RWPE1 (cell line): Measurements from ENCODE around the gene ZFP62.

Experiments used
- CTCF ChIA-PET: fragments of 350-600 bp; sonication (Branson Sonifier 250); formaldehyde crosslinking; extraction: SDS; loops from one replicate; lab custom pipeline; 2021; lab: Yijun Ruan, JAX
- POLR2A ChIA-PET: fragments of 400-600 bp; formaldehyde crosslinking; extraction: SDS; loops from one replicate; lab custom pipeline; 2020; ENCODE audit warnings: antibody characterized with exemption; ENCODE audit not compliant: low non-redundant PET; lab: Yijun Ruan, JAX
- DNase-seq: peaks from one replicate; pipeline ENCODE4 v3.0.0; 2012; ENCODE audit warnings: low spot score
- H3K27ac ChIP-seq: fragments of 450-650 bp; 2 replicates; pipeline ENCODE4 v1.5.1; 2017
- TF ChIP-seq, protein P1 (sequence below): fragments of 450-650 bp; conservative IDR thresholded peaks from 2 replicates; pipeline ENCODE4 v1.5.1; 2017; ENCODE audit warnings: low read depth, mild to moderate bottlenecking

Gene ZFP62

DNA sequence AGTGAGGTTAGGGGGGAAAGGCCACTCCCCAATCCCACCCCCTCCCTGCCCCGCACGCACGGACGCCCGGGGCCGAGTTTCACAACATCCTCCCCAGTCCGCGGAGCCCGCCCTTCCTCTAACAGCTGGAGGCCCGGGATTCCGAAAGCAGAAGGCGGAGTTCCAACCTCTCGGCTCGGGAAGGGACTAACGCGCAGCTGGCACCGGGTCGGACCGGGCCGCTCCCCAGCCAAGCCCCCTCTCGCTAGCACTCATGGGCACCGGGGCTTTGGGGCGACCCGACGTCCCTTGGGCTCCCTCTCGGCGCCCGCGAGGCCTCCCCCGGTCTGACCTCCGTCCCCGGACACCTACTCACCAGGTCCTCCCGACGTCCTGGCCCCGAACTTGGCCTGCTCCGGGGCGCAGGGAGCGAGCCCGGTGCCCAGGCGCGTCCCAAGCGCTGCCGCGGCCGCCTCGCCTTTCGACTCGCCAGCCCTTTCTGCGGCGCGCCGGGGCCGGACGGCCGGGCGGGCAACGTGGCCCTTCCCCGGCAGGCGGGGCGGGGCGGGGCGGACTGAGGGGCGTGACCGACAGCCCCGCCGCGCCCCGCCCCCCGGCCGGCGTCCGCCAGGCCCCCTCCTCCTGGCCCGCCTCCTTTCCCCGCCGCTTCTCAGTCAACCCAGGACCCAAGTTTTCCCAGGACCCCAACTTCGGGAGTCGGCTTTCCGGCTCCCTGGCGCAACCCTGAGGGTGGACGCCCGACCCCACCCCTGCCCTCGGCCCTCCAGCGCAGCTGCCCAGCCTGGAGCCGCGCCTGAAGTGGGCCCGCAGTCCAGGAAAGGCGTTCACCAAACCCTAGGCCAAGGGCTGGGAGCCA, 58.5 kb downstream of the ZFP62 start, which contains the start of gene MGAT1:
TSS of gene MGAT1 (minus strand) at position 482 of the 856 bp plus-strand sequence. CDS start 9,835 bp downstream, outside the sequence.
- peak; percentile 92 for DNase-seq
- ChIA-PET POLR2A (interaction anchor here (0.5 to 2.3 kb wide), 2 partner anchors 28 to 459 kb away, joined by 4 to 7 read pairs; partner anchors contain the start of gene TRIM52), CTCF (interaction anchor here (0.6 to 1.4 kb wide), 7 partner anchors 18 to 386 kb away, joined by 3 to 5 read pairs (median 4); no protein-coding TSS in a partner anchor)
- TF ChIP-seq, protein P1, sequence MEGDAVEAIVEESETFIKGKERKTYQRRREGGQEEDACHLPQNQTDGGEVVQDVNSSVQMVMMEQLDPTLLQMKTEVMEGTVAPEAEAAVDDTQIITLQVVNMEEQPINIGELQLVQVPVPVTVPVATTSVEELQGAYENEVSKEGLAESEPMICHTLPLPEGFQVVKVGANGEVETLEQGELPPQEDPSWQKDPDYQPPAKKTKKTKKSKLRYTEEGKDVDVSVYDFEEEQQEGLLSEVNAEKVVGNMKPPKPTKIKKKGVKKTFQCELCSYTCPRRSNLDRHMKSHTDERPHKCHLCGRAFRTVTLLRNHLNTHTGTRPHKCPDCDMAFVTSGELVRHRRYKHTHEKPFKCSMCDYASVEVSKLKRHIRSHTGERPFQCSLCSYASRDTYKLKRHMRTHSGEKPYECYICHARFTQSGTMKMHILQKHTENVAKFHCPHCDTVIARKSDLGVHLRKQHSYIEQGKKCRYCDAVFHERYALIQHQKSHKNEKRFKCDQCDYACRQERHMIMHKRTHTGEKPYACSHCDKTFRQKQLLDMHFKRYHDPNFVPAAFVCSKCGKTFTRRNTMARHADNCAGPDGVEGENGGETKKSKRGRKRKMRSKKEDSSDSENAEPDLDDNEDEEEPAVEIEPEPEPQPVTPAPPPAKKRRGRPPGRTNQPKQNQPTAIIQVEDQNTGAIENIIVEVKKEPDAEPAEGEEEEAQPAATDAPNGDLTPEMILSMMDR = no peak
- peak within 1 kb of the TSS; percentile 98 for H3K27ac ChIP-seq

DNA sequence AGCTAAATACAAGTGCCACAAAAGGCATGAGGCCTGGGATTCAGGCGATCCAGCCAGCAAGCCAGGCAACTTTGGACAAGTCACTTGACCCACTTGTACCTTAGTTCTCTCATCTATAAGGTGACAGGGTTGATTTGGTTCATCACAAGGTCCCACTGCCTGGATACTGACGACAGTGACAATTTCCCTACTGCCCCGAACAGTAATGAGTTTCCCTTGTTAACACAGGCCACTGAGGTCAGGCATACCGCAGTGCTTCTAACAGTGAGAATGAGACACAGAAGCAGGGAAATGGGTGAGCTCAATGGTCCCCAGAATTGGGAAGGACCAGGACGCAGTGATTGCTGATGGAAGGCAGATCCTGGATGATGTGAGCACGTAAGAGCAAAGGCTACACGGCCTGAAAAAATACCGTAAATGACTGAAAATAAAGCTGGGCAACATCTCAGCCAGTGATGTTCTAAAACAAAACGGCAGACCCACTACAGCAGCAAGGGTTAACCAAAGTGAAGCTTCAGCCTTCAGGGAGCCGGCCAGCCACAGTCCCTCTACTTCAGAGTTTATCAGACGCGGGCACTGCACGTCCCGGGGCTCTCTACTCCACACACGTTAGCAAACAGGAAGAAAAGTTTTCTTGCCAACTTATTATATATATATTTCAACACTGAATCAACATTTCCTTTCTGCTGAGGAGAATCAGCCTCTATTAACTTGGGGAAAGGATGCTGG, 59.3 kb downstream of the ZFP62 start:
- TF ChIP-seq, protein P1 = no peak
- H3K27ac ChIP-seq = peak overlapping the region; percentile 98
- ChIA-PET POLR2A (interaction anchor here (2.3 kb wide), 1 partner anchor 29 kb away, joined by 7 read pairs; no protein-coding TSS in a partner anchor), CTCF (interaction anchor here (0.6 to 1.4 kb wide), 8 partner anchors 17 to 387 kb away, joined by 3 to 5 read pairs (median 4); no protein-coding TSS in a partner anchor)
- DNase-seq = no peak

DNA sequence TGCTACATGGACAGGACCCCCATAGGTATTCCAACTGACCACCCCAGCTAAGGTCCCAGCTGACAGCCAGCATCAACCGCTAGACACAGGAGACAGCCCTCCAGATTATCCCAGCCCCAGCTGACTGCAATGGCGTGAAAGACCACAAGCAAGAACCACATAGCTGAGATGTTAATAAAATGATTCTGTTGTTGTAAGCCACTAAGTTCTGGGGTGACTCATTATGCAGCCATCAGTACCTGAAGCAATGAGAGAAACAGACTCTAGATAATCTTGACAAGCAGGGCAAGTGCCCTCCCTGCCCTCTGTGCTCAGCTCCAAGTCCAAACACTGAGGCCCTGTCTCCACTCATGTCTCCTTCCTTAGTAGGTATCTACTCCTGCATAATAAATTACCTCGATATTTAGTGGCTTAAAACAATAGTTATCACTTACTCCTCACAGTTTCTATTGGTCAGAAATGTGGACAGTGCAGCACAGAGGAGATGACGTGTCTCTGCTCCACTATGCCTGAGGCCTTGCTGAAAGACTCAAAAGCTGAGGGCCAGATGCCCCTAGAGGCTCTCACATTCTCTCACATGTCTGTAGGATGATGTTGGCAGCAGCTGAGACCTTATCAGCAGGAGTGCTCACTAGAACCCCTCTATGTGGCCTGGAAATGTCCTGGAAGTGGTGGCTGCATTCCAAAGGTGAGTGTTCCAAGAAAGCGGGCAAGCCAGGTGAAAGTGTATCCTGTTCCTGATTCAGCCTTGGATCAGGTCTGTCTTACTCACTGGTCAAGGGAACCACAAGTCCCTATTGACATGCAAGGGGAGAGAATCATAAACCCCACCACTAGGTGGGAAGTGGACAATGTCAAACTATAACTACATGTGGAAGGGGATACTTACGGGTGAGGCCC, 60.9 kb downstream of the ZFP62 start:
- DNase-seq = peak; percentile 84
- ChIA-PET CTCF (interaction anchor here (0.5 to 1.0 kb wide), 4 partner anchors 8 to 69 kb away, joined by 3 to 4 read pairs (median 4); no protein-coding TSS in a partner anchor), POLR2A (interaction anchor here (1.1 kb wide), 1 partner anchor 31 kb away, joined by 3 read pairs; no protein-coding TSS in a partner anchor)
- peak overlapping the region; percentile 65 for H3K27ac ChIP-seq
- TF ChIP-seq, protein P1 = no peak

DNA sequence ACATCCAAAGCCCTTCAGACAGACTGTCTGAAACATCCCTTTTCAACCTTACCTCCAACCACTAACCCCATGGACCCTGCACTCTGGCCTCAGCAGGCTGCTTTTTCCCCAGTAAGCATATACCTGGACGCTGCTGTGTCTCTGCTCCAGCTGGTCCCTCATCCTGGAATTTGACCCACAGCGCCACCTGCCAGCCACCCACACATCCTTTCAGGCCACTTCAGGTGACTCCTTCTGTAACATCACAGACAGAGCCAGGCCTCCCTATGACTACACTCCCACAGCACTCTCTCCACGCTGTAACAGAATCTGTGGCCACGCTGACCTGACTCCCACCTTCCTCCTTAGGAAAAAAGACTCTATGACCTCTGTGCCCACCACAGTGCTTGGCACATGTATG, 61.9 kb downstream of the ZFP62 start:
- ChIA-PET POLR2A (interaction anchor here (1.1 kb wide), 1 partner anchor 32 kb away, joined by 3 read pairs; no protein-coding TSS in a partner anchor), CTCF (interaction anchor here (0.7 kb wide), 1 partner anchor 14 kb away, joined by 3 read pairs; no protein-coding TSS in a partner anchor)
- TF ChIP-seq, protein P1 = no peak
- H3K27ac ChIP-seq = no peak overlapping the region
- DNase-seq = no peak

DNA sequence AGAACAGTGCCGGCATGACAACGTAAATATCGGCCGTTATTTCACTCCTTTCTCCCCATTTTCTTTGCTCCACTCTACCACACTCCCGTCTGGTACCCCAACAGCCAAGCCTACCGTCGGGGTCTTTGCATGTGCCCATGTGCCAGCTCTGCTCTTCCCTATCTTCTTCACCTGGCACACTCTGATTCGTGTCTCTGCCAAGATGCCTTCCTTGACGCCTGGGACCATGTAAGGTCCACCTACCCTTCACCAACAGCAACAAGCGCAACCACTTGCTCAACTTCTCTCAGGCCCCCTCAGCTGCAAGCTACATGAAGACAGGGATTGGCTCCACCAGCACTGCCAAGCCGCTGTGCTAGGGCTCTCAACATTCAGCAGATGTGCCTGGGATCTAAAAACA, 62.9 kb downstream of the ZFP62 start:
- ChIA-PET POLR2A (no interaction called here), CTCF (no interaction called here)
- H3K27ac ChIP-seq = peak overlapping the region; percentile 39
- DNase-seq = no peak
- TF ChIP-seq, protein P1 = no peak
